Measurements from ENCODE around the gene PKN1.
A peak's percentile ranks its signal among the peaks of the same experiment; 100 is the strongest.
"Not testable (repeated sequence)": the region's sequence is repeated elsewhere in the genome, so short reads cannot be mapped to it uniquely, and the experiment has no call there.

PKN1 gene

DNA sequence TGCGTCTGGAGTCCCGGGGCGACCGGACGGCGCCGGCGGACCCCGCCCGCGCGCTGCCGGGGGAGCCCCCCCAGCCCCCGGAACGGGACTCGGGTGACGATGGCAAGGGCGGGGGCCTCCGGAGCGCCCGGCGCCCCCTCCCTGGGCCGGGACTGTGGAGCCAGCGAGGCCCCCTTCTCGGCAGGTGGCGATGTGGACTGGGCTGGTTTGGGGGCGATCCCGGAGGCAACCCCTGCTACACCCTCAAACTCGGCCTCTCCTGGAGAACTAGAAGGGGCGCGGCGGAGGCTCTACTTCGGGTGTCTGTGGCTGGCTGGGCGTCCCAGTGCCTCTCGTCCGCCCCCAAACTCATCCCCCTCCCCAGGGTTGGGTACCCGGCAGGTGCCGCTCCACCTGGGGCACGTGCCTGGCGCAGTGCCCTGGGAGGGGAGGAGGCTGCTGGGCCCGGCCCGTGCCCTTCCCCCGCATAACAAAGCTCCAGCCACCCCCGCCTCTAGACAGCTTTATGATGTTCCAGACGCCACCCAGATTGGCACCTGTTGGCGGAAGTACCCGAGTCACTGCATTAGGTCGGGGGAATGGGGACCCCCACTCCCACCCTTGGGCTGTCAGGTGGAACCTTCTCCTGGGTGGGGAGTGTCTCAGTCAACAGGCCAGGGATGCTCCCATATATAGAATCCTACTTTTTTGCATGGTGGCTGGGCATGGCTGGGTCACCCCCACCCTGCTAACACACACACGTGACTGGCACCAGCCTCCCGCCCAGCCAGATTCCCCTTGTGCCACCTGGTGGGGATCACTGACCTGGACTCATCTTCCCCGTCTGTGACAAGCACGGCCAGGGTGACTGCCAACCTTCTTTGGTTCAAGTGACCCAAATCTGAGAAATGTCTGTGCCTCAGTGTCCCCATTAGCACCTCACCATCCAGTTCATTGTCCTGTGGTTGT is 722 bp downstream of the PKN1 start:
- no peak for DNase-seq

DNA sequence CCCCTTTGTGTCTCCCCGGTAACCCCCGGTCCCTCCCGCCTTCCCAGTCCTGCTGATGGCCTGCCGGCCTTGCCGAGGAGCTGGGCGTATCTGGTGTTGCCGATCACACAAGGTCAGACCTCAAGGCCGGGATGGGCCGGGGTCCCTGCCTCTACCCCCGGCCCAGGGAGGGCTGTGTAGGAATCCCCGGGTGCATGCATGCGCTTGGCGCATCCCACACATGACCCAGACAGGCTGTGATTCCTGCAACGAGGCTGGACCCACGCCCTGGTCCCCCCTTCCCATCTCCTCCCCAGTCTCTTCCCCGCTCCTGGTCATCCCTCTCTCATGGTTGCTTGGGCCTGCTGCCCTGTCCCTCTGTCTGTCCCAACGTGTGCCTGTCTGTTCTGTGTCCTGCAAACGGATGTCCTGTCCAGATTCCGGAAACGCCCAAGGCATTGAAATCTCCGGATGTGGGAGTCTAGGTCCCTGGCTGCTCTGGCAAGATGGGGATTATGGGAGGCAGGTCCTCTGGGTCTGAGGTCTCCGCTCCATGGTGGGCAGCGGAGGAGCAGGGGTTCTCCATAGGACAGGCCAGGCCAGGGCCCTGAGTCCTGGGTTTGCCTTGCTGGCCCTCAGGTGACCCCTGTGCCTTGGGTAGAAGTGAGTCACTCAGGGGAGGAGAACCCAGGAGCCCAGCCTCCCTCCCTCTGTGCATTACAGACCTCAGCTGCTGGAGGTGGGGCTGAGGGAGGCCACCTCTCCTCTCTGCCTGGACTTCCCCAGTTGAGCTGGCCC is 1.6 kb downstream of the PKN1 start:
- no peak for DNase-seq

DNA sequence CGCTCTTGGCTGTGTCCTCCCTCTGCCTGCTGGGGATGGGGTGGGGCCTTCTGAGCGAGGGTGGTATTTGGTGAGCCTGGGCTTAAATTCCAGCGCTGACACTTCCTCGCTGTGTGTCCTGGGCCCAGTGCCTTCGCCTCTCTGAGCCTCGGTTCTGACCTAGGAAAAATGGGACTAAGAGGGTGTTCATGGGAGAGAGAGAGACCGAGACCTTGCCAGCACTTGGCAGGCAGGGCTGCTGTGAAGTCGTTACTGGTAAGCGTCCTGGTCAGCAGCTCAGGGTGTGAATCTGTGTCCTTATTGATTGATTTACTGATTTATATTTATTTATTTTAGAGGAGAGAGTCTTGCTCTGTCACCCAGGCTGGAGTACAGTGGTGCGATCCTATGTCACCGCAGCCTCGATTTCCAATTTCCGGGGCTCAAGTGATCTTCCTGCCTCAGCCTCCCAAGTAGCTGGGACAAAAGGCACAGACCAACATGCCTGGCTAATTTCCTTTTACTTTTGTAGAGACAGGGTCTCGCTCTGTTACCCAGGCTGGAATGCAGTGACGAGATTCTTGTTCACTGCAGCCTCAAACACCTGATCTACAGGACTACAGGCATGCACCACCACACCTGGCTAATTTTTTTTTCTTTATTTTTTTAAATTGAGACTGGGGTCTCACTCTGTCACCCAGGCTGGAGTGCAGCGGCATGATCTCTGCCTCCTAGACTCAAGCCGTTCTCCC is 2.4 kb downstream of the PKN1 start:
- no peak for DNase-seq

DNA sequence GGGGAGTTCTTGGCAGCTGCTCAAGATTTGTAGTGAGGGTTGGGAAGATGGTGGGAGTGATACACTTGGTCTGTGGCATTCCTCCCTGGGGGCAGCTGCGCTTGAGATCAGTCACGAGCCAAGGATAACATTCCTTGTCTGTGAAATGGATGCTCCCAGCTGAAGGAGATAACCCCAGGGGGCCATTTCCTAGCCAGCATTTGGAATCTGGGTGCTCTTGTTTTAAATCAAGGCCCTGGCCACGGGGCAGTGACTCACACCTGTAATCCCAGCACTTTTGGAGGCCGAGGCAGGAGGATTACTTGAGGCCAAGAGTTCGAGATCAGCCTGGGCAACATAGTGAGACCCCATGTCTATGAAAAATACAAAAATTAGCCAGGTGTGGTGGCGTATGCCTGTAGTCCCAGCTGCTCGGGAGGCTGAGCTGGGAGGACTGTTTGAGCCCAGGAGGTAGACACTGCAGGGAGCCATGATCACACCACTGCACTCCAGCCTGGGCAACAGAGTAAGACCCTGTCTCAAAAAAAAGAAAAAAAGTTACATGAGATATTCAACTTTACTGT is 4.6 kb downstream of the PKN1 start:
- DNase-seq, result no peak

DNA sequence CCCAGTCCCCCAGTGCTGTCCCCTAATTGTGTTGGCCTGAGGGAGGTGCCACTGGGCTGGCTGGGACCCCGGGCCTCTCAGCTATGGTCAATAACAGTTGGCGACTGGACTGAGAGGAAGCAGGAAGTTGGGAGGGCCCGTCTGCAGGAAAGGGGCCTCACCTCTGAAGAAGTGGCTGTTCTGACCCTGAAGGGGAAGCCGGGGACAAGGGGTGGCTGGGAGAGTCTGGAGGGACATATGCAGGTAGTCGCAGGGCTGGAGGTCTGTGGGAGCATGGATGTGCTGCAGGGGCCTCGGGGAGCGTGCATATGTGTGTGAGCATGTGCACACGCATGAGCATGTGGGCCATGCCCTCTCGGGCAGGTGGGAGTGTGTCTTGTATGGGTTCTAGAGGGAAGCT is 5.9 kb downstream of the PKN1 start:
- no peak for DNase-seq

DNA sequence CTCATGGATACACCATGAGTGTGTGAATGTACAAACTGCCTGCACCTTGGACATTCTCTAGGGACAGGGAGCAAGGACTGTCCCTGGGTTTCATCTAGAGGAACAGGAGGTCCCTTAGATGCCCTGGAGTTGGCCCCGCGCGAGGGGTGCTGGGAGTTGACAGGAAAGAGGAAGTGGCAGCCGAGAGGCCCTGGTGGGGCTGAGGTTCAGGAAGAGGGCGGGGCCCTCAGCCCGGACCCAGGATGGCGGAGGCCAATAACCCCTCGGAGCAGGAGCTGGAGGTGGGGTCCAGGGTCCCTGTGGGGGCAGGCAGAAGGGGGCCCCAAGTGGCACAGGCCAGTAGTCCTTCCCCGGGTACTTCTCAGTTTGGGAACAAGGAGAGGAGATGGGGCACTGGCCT is 6.9 kb downstream of the PKN1 start:
- peak in 1 of 2 donors; percentile 53 for DNase-seq

DNA sequence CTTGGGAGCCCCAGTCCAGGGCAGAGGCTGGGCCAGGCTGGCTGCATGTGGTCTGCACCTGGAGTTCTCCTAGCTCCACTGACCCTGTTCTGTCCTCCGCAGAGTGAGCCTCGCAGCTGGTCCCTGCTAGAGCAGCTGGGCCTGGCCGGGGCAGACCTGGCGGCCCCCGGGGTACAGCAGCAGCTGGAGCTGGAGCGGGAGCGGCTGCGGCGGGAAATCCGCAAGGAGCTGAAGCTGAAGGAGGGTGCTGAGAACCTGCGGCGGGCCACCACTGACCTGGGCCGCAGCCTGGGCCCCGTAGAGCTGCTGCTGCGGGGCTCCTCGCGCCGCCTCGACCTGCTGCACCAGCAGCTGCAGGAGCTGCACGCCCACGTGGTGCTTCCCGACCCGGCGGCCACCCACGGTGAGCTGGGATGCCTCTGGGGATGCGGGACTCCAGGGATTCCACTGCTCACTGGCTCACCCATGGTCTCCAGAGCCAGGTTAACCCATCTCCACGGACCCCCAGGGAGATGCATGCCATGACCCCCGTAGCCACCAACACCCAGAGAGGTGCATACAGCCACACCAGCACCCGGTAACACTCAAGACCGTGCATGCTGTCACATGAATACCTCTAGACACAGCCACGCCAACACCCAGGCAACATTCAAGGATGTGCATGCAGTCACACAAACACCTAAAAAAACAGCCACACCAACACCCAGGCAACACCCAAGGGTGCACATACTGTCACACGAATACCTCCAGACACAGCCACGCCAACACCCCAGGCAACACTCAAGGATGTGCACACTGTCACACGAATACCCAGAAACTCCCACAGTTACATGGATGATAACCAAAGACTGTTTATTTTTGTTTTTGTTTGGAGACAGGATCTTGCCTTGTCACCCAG is 8.2 kb downstream of the PKN1 start:
- no peak for DNase-seq

DNA sequence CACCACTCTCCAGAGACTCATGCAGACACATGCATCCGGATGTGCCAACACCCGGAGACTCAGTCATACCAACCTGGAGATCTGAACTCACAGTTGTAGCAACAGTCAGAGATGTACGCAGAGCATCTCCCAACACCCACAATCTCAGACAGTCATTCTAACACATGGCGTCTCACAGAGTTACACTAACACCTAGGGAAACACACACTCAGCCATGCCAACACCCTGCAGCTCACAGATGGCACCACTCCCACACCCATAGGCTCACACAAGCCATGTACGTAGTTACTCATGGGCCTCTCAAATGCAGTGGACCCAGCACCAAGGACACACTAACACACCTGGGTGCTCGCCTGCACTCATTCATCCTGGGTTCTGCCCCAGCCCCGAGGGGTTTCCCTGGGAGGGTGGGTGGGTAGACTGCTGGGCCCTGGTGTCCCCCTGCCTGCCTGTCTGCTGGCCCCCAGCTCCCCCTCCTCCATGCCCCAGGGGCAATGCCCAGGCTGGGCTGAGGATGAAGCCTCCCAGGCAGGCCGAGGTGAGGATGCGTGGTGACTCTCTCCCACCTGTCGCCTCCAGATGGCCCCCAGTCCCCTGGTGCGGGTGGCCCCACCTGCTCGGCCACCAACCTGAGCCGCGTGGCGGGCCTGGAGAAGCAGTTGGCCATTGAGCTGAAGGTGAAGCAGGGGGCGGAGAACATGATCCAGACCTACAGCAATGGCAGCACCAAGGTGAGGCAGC is 10.0 kb downstream of the PKN1 start:
- DNase-seq, result peak in 1 of 2 donors; percentile 30

DNA sequence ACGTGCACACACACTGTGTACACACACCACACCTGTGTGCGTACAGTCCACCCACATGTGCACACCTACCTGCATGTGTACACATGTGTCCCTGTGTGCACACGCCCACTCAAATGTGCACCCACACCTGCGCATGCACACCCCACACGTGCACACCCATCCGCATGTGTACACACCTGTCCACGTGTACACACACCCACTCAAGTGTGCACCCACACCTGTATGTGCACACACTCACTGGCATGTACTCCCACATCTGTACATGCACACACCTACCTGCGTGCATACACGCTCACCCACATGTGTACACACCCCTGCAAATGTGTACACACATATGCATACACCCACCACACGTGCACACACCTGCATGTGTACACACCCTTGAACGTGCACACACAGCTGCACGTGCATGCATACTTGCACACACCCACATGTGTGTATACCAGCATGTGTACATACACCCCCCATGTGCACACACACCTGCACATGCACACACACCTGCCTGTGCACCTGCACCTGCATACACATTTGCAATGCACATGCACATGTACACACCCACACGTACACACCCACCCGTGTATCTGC is 10.6 kb downstream of the PKN1 start:
- DNase-seq, result no peak

DNA sequence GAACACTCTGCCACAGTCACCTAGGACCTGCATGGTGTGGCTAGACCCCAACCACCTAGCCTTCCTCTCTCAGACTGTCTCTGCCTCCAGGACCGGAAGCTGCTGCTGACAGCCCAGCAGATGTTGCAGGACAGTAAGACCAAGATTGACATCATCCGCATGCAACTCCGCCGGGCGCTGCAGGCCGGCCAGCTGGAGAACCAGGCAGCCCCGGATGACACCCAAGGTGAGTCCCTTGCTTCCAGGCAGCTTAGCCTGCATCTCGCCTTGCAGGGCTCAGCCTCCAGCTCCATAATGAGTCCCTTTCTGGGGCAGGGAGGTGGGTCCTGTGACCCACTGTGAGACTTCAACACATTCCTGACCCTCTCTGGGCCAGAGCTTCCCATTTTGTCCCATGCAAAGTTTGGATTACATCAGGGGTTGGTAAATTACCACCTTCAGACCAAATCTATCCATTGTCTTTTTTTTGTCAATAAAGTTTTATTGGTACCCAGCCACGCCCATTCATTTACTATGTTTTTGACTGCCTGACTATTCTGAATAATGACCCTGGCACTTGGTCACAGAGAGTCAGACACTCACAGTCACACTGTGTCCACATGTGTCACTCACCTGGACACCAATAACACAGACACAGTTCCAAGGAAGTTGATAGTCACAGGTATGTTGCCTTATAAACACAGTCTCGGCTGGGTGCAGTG is 13.4 kb downstream of the PKN1 start:
- no peak for DNase-seq

DNA sequence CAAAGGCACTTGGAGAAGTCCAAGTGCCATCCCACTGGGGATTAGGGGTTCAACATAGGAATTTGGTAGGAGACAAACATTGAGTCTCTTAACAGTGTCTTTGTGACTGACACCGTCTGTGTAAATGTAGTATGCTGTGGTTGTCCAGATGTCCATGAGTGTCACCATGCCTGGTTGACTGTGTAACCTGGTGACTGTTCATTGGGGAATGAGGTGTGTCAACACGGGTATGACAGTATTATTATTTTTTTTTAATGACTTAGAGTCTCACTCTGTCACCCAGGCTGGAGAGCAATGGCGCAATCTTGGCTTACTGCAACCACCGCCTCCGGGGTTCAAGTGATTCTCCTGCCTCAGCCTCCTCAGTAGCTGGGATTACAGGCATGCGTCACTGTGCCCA is 16.2 kb downstream of the PKN1 start:
- no peak for DNase-seq

DNA sequence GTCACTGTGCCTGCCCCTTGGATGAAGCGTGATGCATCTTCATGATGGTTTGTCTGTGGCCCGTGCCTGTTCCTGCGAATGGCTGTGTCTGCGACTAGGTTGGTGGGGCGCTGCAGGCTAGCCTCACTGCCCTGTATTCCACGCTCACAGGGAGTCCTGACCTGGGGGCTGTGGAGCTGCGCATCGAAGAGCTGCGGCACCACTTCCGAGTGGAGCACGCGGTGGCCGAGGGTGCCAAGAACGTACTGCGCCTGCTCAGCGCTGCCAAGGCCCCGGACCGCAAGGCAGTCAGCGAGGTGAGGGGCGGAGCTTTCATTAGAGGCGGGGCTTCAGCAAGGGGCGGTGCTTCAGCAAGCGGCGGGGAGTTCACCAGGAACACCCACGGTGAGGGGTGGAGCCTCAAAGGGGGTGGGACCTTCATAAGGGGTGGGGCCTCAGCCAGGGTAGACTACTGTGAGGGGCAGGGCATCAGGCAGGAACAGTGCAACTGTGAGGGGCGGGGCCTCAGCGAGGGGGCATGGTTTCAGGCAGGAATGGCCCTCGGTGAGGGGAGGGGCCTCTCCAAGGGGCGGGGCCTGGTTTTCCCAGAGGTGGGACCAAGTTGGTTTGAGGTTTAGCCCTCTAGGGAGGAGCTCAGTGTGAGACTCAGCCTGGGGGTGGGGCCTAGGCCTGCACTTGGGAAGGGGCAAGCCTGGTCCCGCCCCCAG is 17.2 kb downstream of the PKN1 start:
- DNase-seq, result no peak

DNA sequence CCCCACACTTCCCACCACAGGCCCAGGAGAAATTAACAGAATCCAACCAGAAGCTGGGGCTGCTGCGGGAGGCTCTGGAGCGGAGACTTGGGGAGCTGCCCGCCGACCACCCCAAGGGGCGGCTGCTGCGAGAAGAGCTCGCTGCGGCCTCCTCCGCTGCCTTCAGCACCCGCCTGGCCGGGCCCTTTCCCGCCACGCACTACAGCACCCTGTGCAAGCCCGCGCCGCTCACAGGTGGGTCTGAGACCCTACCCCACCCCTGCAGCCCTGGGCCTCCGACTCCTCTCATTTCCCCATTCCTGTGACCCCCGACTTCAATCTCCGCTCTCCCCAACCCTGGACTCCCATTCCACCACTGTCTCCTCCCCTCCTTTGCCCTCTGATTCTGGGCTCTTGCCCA is 17.8 kb downstream of the PKN1 start:
- no peak for DNase-seq

DNA sequence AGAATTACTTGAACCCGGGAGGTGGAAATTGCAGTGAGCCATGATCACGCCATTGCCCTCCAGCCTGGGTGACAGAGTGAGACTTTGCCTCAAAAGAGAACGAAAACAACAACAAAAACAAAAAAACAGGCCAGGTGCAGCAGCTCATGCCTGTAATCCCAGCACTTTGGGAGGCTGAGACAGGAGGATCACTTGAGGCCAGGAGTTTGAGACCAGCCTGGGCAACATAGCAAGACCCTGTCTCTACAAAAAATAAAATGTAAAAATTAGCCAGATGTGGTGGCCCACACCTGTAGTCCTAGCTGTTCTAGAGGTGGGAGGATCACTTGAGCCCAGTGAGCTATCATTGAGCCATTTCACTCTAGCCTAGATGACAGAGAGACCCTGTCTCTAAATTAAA is 19.2 kb downstream of the PKN1 start:
- DNase-seq, result not testable (repeated sequence)

DNA sequence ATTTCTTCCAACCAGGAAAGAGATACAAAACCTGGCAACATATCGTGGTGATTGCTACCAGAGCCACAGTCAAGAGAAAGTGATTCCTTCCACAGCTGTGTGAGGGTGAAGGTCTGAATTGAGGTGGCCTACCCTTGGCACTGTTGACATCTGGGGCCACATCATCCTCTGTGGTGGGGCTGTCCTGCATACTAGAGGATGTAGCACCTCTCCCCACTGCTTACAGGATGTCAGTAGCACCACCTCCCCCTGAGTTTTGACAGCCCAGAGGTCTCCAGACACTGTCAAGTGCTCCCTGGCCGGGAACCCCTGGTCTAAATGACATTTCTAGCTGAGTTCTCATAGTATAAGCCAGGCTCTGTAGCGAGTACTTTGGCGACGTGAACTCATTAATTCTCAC is 26.6 kb downstream of the PKN1 start:
- no peak for DNase-seq

DNA sequence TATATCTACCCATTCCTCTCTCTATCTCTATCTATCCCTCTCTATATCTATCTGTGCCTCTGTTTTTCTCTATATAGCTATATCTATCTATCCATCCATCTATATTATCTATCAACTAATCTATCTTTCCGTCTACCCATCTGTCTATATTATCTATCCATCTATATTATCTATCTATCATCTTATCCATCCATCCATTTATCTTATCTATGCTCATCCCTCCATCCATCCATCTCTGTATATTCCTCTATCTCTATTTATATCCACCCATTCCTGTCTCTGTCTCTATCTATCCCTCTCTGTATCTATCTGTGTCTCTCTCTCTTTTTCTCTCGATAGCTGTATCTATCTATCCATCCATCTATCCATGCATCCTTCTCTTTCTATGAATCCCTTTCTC is 27.8 kb downstream of the PKN1 start:
- no peak for DNase-seq

DNA sequence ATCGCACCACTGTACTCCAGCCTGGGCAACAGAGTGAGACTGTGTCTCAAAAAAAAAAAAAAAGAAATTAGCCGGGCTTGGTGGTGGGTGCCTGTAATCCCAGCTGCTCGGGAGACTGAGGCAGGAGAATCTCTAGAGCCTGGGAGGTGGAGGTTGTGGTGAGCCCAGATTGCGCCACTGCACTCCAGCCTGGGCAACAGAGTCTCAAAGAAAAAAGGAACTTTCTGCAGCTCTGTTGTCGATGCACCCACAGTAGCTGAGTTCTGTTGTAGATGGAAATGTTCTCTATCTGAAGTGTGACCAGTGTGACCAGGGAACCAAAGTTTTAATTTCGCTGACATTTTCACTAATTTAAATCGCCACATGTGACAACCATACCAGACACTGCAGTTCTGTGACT is 29.3 kb downstream of the PKN1 start:
- DNase-seq, result not testable (repeated sequence)

DNA sequence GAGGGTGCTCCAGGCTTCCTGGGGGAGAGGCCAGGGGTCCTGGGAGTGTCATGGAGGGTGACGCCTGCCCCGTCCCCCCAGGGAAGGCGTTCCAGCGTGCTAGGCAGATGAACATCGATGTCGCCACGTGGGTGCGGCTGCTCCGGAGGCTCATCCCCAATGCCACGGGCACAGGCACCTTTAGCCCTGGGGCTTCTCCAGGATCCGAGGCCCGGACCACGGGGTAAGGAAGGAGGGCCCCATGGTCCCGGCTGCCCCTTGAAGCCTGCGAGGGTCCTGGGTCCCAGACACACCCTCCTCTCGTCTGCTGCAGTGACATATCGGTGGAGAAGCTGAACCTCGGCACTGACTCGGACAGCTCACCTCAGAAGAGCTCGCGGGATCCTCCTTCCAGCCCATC is 30.6 kb downstream of the PKN1 start:
- DNase-seq, result no peak

DNA sequence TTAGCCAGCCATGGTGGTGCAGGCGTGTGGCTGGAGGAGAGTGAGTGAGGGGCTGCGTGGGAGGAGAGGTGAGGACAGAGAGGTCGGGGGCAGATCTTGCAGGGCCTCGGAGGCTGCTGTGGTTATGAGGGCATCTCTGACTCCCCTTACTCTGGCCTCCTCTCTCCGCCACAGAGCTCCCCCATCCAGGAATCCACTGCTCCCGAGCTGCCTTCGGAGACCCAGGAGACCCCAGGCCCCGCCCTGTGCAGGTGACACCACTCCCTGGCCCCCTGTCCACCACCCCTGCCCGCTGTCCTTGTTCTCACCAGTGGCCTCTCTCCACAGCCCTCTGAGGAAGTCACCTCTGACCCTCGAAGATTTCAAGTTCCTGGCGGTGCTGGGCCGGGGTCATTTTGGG is 34.3 kb downstream of the PKN1 start:
- DNase-seq, result no peak

DNA sequence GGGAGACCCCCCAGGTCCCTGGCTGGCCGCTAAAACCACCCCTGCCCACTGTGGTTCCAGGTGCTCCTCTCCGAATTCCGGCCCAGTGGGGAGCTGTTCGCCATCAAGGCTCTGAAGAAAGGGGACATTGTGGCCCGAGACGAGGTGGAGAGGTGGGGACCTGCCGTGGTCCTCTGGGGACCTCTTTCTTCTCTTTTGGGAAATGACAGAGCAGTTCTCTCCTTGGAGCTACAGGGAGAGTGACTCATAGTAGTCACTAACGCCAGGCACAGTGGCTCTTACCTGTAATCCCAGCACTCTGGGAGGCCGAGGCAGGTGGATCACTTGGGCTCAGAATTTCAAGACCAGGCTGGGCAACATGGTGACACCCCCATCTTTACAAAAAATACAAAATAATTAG is 34.7 kb downstream of the PKN1 start:
- no peak for DNase-seq

Measured in hippocampal formation (tissue), 2 donors.